OCI-LY3 (cell line): ENCODE results near the gene CYP39A1.

ENCODE experiments used
- CTCF ChIP-seq: fragments of 200-600, 300-600 bp; sonication (generic); IDR thresholded peaks from 2 replicates; pipeline ENCODE4 v1.5.1; 2014; ENCODE audit warnings: antibody characterized with exemption, low read length, low read depth
- EZH2phosphoT487 ChIP-seq: fragments of 200-600 bp; shearing (Covaris generic); IDR thresholded peaks from 2 replicates; pipeline ENCODE4 v1.6.1; 2018; ENCODE audit warnings: antibody characterized with exemption, mixed run types, low read depth

GRCh38 chr6:46690141-46690755 is 37.6 kb upstream of the CYP39A1 start:
- TF ChIP-seq EZH2phosphoT487 = no peak
- no peak for TF ChIP-seq CTCF
